Prostate gland (tissue), 2 donors: Measurements from ENCODE around the gene CD81. TPM values are rescaled to one million over a fixed set of nuclear protein-coding genes. Genes with fewer than 3 reads are reported as not detected.

Source experiments
- DNase-seq: peaks from one replicate; pipeline ENCODE4 v3.0.0-alpha.2; 2019; ENCODE audit warnings: low spot score
- H3K27ac ChIP-seq, 2 donors: fragments of 200-600 bp; sonication (generic); 2 replicates each; pipeline ENCODE4 v1.5.1; 2017 to 2019
- H3K27me3 ChIP-seq: fragments of 200-600 bp; sonication (generic); replicated peaks from 2 replicates; pipeline ENCODE4 v1.5.1; 2019; ENCODE audit not compliant: insufficient read depth
- H3K36me3 ChIP-seq, 2 donors: fragments of 200-600 bp; sonication (generic); 1 replicate in 1 of 2; 2 replicates in 1 of 2; pipeline versions ENCODE4 v1.5.1 to v1.8.1; 2017 to 2019
- H3K4me1 ChIP-seq: fragments of 200-600 bp; sonication (generic); replicated peaks from 2 replicates; pipeline ENCODE4 v1.5.1; 2019
- H3K4me3 ChIP-seq, 2 donors: fragments of 200-600 bp; sonication (generic); 2 replicates each; pipeline ENCODE4 v1.5.1; 2017 to 2019
- H3K9me3 ChIP-seq: fragments of 200-600 bp; sonication (generic); 2 replicates; pipeline ENCODE4 v1.5.1; 2017
- POLR2A ChIP-seq: fragments of 450-650 bp; IDR thresholded peaks from one replicate; pipeline ENCODE4 v1.6.1; 2016; ENCODE audit warnings: antibody characterized with exemption, mild to moderate bottlenecking
- POLR2AphosphoS5 ChIP-seq: sonication (generic); formaldehyde crosslinking; IDR thresholded peaks from one replicate; pipeline ENCODE4 v1.6.1; 2017; ENCODE audit warnings: antibody characterized with exemption
- WGBS: methylation state at CpG from one replicate; pipeline ENCODE4 v1.1.5; 2018; 5-methylcytosine and 5-hydroxymethylcytosine counted together
- intact Hi-C: fragments of 100-400 bp; cut with DNase I; formaldehyde crosslinking; loops from one replicate; pipeline ENCODE4 v1.14.2; 2022
- total RNA-seq, 2 donors: library from RNA; depleted of rRNA; stranded (reverse); fragments of >200 nt; gene quantifications; one replicate each; pipeline ENCODE4 v1.1.0, GENCODE V29; 2016
- TF ChIP-seq, protein P1 (sequence below), 4 experiments: fragments of 200-600 bp in 2 of 4; fragments of 450-650 bp in 2 of 4; sonication (generic) in 2 of 4; IDR thresholded peaks; 1 replicate in 3 of 4; 2 replicates in 1 of 4; pipeline ENCODE4 v1.5.1; 2016 to 2019; ENCODE audit warnings: antibody characterized with exemption in 4 of 4, mild to moderate bottlenecking in 2 of 4, moderate library complexity in 2 of 4

Gene CD81
- total RNA-seq, 2 donors from 2014 or later = 472 to 927 TPM

DNA sequence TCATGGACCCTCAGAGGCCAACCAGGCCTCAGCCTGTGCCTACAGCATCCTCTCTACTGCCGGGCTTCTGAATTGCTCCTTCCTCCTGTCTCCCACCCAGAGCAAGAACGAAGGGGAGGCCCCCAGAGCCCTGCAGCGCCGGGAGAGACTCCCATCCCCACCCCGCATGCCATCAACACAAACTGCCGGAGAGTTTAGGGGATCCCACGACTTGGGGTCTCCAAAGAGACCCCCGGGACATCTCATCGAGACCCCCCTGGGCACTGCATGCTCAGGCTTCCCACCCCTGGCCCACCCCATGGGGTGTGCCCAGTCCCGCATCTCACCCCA lies 8.3 kb upstream of the CD81 start:
- intact Hi-C loops = no loop called here
- Histone ChIP-seq H3K9me3 (no peaks in the 10 kb centered on the region), H3K27ac (no peak overlapping the region), H3K4me3 (no peak overlapping the region), H3K36me3 (no peaks in the 10 kb centered on the region), H3K4me1 (peaks cover 8% of the 10 kb centered on the region), H3K27me3 (no peaks in the 10 kb centered on the region)
- no peak for DNase-seq
- TF ChIP-seq POLR2A (no peak), POLR2AphosphoS5 (no peak)
- TF ChIP-seq, protein P1, sequence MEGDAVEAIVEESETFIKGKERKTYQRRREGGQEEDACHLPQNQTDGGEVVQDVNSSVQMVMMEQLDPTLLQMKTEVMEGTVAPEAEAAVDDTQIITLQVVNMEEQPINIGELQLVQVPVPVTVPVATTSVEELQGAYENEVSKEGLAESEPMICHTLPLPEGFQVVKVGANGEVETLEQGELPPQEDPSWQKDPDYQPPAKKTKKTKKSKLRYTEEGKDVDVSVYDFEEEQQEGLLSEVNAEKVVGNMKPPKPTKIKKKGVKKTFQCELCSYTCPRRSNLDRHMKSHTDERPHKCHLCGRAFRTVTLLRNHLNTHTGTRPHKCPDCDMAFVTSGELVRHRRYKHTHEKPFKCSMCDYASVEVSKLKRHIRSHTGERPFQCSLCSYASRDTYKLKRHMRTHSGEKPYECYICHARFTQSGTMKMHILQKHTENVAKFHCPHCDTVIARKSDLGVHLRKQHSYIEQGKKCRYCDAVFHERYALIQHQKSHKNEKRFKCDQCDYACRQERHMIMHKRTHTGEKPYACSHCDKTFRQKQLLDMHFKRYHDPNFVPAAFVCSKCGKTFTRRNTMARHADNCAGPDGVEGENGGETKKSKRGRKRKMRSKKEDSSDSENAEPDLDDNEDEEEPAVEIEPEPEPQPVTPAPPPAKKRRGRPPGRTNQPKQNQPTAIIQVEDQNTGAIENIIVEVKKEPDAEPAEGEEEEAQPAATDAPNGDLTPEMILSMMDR (IDR thresholded peaks at IDR 0.05) = no peak
- WGBS = 76% methylated on average over 9 of the region's 10 CpGs

DNA sequence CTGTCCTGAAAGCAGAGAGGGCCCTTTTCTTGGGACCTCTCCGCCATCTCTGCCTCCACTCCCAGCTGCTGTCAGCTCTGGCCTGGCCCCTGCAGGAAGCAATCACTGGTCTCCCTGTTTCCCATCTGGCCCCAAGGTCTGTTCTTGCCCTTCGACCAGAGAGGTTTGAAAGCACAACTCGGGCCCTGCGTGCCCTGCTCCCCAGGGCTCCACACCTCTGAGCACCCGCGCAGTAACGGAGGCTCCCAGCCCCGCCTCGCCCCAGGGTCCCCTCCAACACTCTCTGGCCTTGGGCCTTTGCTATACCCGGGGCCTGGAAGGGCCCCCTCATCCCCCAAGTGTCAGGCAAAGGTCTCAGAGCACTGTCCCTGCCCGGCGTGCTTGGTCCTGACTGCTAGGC lies 7.8 kb upstream of the CD81 start:
- Histone ChIP-seq H3K9me3 (no peaks in the 10 kb centered on the region), H3K4me3 (no peak overlapping the region), H3K27me3 (no peaks in the 10 kb centered on the region), H3K36me3 (no peaks in the 10 kb centered on the region), H3K4me1 (peaks cover 8% of the 10 kb centered on the region), H3K27ac (no peak overlapping the region)
- 95% methylated on average over 12 of the region's 12 CpGs for WGBS
- intact Hi-C loops = no loop called here
- TF ChIP-seq POLR2A (no peak), POLR2AphosphoS5 (no peak)
- TF ChIP-seq, protein P1 (IDR thresholded peaks at IDR 0.05) = no peak
- no peak for DNase-seq

DNA sequence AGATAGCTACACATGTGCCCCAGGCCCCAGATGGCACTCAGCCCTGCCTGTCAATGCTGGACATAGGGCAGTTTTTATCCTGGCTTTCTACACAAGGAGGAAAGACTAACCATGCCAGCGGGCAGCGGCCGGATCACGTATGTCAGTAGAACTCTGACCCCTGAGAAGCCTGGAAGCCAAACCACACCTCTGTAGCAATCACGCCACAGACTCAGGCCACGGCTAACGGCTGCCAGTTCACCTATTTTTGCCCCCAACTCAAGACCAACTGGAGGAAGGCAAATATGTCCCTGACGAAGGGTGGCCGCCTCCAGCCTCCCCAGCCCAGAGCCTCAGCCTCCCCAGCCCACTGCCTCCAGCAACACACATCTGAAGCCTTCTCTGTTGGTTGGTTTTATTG lies 7.2 kb upstream of the CD81 start:
- no peak for TF ChIP-seq POLR2AphosphoS5
- no peak for TF ChIP-seq POLR2A
- TF ChIP-seq, protein P1 (IDR thresholded peaks at IDR 0.05) = no peak
- H3K4me1 ChIP-seq = peaks cover 8% of the 10 kb centered on the region
- no peaks in the 10 kb centered on the region for H3K9me3 ChIP-seq
- H3K4me3 ChIP-seq = no peak overlapping the region
- DNase-seq = no peak
- no peak overlapping the region for H3K27ac ChIP-seq
- intact Hi-C loops = no loop called here
- H3K36me3 ChIP-seq = no peaks in the 10 kb centered on the region
- H3K27me3 ChIP-seq = no peaks in the 10 kb centered on the region
- 89% methylated on average over 9 of the region's 9 CpGs for WGBS

DNA sequence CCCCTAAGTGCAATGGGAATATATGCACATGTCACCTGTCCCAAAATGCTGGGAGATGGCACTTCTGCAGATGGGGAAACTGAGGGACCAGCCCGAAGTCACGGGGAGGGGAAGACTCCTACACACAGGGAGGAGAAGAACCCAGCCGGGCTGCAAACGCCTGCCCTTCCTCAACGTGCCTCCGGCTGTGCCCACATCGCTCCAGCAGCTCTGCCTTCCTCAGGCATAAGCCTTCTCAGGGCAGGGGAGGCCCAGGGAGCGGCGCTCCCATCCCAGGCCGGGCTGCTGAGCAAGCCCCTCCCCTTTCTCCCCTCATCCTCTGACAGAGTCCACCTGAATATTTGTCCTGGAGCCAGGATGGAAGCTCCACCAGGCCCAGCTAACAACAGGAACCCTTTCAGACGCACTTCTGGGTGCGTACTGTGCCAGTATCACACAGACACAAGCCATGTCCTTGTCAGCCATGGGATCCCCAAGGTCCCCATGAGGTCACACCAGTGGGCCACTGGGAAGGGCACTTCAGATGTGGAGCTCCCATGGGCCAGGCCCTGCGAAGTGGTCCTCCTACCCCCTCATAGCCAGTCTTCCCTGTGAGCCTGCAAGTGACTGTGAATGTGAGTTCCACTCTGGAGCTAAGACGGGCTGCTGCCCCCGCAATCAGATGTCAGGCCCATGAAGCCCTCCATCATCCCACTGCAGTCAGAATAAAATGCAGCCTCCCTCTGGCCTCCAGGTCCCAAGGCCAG lies 2.5 kb upstream of the CD81 start:
- intact Hi-C loops = no loop called here
- H3K4me1 ChIP-seq = peaks cover 7% of the 10 kb centered on the region

More for the DNA sequence above, 2.5 kb upstream of the CD81 start:
- Histone ChIP-seq H3K9me3 (no peaks in the 10 kb centered on the region), H3K27ac (peak overlapping the region in 1 of 2 donors; percentile 45), H3K36me3 (no peaks in the 10 kb centered on the region), H3K27me3 (no peaks in the 10 kb centered on the region), H3K4me3 (no peak overlapping the region)
- no peak for DNase-seq
- TF ChIP-seq, protein P1 (IDR thresholded peaks at IDR 0.05) = no peak
- no peak for TF ChIP-seq POLR2AphosphoS5
- TF ChIP-seq POLR2A = no peak
- 92% methylated on average over 15 of the region's 15 CpGs for WGBS
